Hepatocyte (in vitro differentiated cells): ENCODE measurements around the gene SYT7. TPM values are rescaled to one million over a fixed set of nuclear protein-coding genes. Genes with fewer than 3 reads are reported as not detected.

Experiments
- DNase-seq: peaks from one replicate; pipeline ENCODE4 v3.0.0-alpha.2; 2016; ENCODE audit warnings: low spot score
- H2AFZ ChIP-seq: fragments of 200-600 bp; sonication (generic); 2 replicates; pipeline ENCODE4 v1.6.0; 2016; ENCODE audit warnings: antibody characterized with exemption, mild to moderate bottlenecking
- H3K27ac ChIP-seq: fragments of 200-600 bp; sonication (generic); 2 replicates; pipeline ENCODE4 v1.5.1; 2016; ENCODE audit warnings: mild to moderate bottlenecking
- H3K27me3 ChIP-seq: fragments of 200-600 bp; sonication (generic); 2 replicates; pipeline ENCODE4 v1.6.1; 2016
- H3K36me3 ChIP-seq: fragments of 200-600 bp; sonication (generic); replicated peaks from 2 replicates; pipeline ENCODE4 v1.5.1; 2016; ENCODE audit warnings: low read depth; ENCODE audit not compliant: insufficient read depth
- H3K4me1 ChIP-seq: fragments of 200-600 bp; sonication (generic); 2 replicates; pipeline ENCODE4 v1.5.1; 2016; ENCODE audit warnings: mild to moderate bottlenecking, moderate library complexity; ENCODE audit not compliant: insufficient read depth
- H3K4me2 ChIP-seq: fragments of 200-600 bp; sonication (generic); 2 replicates; pipeline ENCODE4 v1.6.0; 2016
- H3K4me3 ChIP-seq: fragments of 200-600 bp; sonication (generic); 2 replicates; pipeline ENCODE4 v1.5.1; 2016; ENCODE audit warnings: mild to moderate bottlenecking
- H3K79me2 ChIP-seq: fragments of 200-600 bp; sonication (generic); 2 replicates; pipeline ENCODE4 v1.6.0; 2017; ENCODE audit warnings: mild to moderate bottlenecking
- H3K9me2 ChIP-seq: fragments of 200-600 bp; sonication (generic); replicated peaks from 2 replicates; pipeline ENCODE4 v1.6.0; 2017; ENCODE audit warnings: mild to moderate bottlenecking; ENCODE audit not compliant: insufficient read depth
- H3K9me3 ChIP-seq: fragments of 200-600 bp; sonication (generic); 2 replicates; pipeline ENCODE4 v1.5.1; 2016; ENCODE audit warnings: low read depth, mild to moderate bottlenecking
- H4K20me1 ChIP-seq: fragments of 200-600 bp; sonication (generic); 2 replicates; pipeline ENCODE4 v1.6.0; 2016; ENCODE audit warnings: mild to moderate bottlenecking; ENCODE audit not compliant: insufficient read depth, poor library complexity, severe bottlenecking
- EZH2 ChIP-seq: fragments of 200-600 bp; sonication (generic); IDR thresholded peaks from 2 replicates; pipeline ENCODE4 v1.6.1; 2016; ENCODE audit warnings: antibody characterized with exemption, mild to moderate bottlenecking, borderline replicate concordance
- EZH2phosphoT487 ChIP-seq: fragments of 200-600 bp; sonication (generic); IDR thresholded peaks from one replicate; pipeline ENCODE4 v1.6.1; 2018; ENCODE audit warnings: antibody characterized with exemption, mild to moderate bottlenecking, low read depth, moderate library complexity; ENCODE audit not compliant: unreplicated experiment, severe bottlenecking
- WGBS: methylation state at CpG from one replicate; pipeline ENCODE4 v1.1.6; 2016; ENCODE audit warnings: low lambda C conversion rate; ENCODE audit errors: missing lambda C conversion rate; 5-methylcytosine and 5-hydroxymethylcytosine counted together
- polyA plus RNA-seq: library from polyadenylated mRNA; unstranded; fragments of >200 nt; fragmentation: Nextera tagmentation; extraction: Ambion mirVana; gene quantifications from 2 replicates; pipeline ENCODE4 v1.2.1, GENCODE V29; 2016
- total RNA-seq: library from RNA; depleted of rRNA; stranded (reverse); fragments of >200 nt; gene quantifications from 2 replicates; pipeline ENCODE4 v1.2.3, GENCODE V29; 2014
- TF ChIP-seq, protein P1 (sequence below): fragments of 200-600 bp; sonication (generic); IDR thresholded peaks from 2 replicates; pipeline ENCODE4 v1.5.1; 2016; ENCODE audit warnings: antibody characterized with exemption, mild to moderate bottlenecking; ENCODE audit not compliant: poor library complexity

Gene SYT7, protein sequence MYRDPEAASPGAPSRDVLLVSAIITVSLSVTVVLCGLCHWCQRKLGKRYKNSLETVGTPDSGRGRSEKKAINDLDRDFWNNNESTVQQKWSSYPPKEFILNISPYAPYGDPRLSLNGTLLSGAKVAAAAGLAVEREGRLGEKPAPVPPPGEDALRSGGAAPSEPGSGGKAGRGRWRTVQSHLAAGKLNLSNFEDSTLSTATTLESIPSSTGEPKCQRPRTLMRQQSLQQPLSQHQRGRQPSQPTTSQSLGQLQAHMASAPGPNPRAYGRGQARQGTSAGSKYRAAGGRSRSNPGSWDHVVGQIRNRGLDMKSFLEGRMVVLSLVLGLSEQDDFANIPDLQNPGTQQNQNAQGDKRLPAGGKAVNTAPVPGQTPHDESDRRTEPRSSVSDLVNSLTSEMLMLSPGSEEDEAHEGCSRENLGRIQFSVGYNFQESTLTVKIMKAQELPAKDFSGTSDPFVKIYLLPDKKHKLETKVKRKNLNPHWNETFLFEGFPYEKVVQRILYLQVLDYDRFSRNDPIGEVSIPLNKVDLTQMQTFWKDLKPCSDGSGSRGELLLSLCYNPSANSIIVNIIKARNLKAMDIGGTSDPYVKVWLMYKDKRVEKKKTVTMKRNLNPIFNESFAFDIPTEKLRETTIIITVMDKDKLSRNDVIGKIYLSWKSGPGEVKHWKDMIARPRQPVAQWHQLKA
- 13.5 and 15.5 TPM in 2 replicates for total RNA-seq
- polyA plus RNA-seq: 8.7 and 11.3 TPM in 2 replicates

DNA sequence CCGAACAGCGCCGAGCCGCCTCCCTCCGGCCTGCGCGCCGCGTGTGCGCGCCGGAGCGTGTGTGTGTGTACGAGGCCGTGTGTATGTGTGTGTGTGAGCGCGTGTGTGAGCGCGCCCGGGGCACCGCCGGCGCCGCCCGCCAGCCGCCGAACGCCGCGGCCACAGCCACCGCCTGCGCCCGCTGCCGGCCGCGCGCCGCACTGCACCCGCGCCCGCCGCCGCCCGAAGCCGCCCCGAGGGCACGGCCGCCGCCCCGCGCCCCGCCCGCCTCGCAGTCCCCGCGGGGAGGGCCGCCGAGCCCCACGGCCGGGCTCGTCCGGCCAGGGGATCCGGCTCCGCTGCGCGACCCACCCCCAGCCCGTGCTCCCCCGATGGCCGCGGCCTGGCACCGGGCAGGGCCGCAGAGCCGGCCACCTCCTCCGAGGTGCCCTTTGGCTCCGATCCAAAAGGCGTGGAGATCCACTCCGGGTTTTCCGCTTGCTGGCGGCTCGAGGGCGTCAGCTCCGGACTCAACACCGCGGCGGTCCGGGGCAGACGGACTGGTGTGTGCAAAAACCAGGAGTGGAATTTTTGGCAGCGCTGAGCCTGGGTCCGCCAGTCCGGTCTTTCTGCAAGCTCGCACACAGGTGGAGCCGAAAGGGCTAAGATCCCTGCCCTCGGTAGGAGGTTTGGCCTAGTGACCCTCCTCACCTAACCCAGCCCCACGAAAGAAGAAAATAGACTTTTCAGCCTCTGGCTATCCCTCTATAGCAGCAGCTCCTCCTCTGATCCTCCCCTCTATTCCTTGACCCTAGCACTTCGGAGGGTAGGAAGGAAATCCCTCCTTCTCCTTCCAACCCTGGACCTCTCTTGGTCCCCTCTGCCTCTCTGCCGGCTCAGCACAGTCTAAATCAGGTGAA is at the start of gene SYT7:
Gene SYT7 (minus strand): TSS at position 47 of the 899 bp plus-strand sequence. CDS start 256 bp downstream, outside the sequence.
- WGBS: 5% methylated on average over 23 of the region's 96 CpGs
- Histone ChIP-seq H3K9me2 (no peaks in the 10 kb centered on the region), H3K4me1 (peaks cover 8% of the 10 kb centered on the region), H4K20me1 (no peaks in the 10 kb centered on the region), H3K4me2 (peak within 1 kb of the TSS; percentile 93), H3K9me3 (no peaks in the 10 kb centered on the region), H3K79me2 (no peaks in the 10 kb centered on the region), H3K27ac (peak within 1 kb of the TSS; percentile 79), H3K27me3 (peaks cover 18% of the 10 kb centered on the region), H2AFZ (no peak within 1 kb of the TSS), H3K4me3 (peak within 1 kb of the TSS; percentile 34), H3K36me3 (no peaks in the 10 kb centered on the region)
- TF ChIP-seq EZH2 (no peak), EZH2phosphoT487 (no peak)
- TF ChIP-seq, protein P1, sequence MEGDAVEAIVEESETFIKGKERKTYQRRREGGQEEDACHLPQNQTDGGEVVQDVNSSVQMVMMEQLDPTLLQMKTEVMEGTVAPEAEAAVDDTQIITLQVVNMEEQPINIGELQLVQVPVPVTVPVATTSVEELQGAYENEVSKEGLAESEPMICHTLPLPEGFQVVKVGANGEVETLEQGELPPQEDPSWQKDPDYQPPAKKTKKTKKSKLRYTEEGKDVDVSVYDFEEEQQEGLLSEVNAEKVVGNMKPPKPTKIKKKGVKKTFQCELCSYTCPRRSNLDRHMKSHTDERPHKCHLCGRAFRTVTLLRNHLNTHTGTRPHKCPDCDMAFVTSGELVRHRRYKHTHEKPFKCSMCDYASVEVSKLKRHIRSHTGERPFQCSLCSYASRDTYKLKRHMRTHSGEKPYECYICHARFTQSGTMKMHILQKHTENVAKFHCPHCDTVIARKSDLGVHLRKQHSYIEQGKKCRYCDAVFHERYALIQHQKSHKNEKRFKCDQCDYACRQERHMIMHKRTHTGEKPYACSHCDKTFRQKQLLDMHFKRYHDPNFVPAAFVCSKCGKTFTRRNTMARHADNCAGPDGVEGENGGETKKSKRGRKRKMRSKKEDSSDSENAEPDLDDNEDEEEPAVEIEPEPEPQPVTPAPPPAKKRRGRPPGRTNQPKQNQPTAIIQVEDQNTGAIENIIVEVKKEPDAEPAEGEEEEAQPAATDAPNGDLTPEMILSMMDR: no peak
- peak; percentile 96 for DNase-seq

DNA sequence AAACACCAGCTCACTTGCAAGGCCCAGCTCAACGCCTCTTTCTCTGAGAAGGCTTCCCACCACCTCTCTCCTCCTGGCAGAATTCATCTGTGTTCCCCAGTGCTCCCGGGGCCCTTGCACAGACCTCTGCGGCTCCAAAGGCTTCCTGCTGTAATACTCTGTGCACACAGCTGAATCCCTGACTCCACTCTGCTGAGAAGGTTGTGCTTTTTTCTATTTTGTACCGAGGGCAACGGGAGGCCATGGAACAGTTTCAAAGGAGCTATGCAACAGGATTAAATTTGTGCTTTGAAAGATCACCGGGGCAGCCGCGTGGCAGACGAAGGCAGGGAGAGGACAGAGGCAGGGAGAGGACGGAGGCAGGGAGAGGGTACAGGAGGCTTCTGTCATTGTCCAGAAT is 49.2 kb upstream of the SYT7 start:
- no peaks in the 10 kb centered on the region for H3K27me3 ChIP-seq
- 49% methylated on average over 10 of the region's 10 CpGs for WGBS
- no peak overlapping the region for H3K27ac ChIP-seq
- no peaks in the 10 kb centered on the region for H3K9me3 ChIP-seq
- no peak overlapping the region for H3K4me2 ChIP-seq
- no peaks in the 10 kb centered on the region for H3K9me2 ChIP-seq
- no peak for TF ChIP-seq EZH2phosphoT487
- TF ChIP-seq, protein P1: no peak
- TF ChIP-seq EZH2: no peak
- no peaks in the 10 kb centered on the region for H3K79me2 ChIP-seq
- H3K4me3 ChIP-seq: no peak overlapping the region
- no peaks in the 10 kb centered on the region for H3K36me3 ChIP-seq
- DNase-seq: no peak
- peaks cover 30% of the 10 kb centered on the region for H3K4me1 ChIP-seq
- H4K20me1 ChIP-seq: no peaks in the 10 kb centered on the region
- no peak overlapping the region for H2AFZ ChIP-seq

DNA sequence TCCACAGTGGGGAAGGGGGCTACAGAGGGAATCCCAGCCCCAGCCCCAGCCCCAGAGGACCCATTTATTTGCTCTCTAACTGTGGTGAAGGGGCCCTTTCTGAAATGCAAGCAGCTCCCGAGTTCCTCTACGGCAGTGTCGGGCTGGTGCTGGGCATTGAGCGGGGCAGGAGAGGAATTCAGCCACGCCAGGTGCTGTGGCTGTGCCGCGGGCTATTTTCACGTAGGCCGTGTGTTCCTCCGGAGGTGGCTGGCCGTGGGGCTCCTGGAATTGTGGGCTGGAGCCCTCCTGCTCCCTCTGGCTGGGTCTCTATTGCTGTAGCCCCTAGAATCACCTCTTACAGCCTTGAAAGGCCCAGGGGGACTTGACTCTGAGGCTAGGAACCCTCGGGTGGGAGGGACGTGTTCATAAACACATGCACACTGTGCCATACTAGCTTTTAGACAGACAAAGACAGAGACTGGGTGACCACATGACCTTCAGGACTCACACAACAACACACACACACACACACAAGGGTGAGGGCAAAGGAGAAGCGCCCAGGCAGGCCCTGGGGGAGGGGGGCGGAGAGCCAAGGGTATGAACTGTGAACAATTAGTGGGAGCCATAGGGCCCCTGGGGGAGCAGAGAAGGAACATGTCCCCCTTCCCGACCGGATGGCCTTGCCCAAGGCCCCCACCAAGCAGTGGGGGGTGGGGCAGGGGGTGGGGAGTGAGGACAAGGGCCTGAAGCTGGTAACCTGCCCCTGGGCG is 48.4 kb upstream of the SYT7 start:
- H2AFZ ChIP-seq: no peak overlapping the region
- no peaks in the 10 kb centered on the region for H3K9me3 ChIP-seq
- TF ChIP-seq, protein P1: no peak
- TF ChIP-seq EZH2: no peak
- no peak for TF ChIP-seq EZH2phosphoT487
- H3K4me2 ChIP-seq: no peak overlapping the region
- H4K20me1 ChIP-seq: no peaks in the 10 kb centered on the region
- peaks cover 30% of the 10 kb centered on the region for H3K4me1 ChIP-seq
- no peak overlapping the region for H3K27ac ChIP-seq
- no peaks in the 10 kb centered on the region for H3K36me3 ChIP-seq
- H3K27me3 ChIP-seq: no peaks in the 10 kb centered on the region
- no peak for DNase-seq
- H3K79me2 ChIP-seq: no peaks in the 10 kb centered on the region
- no peaks in the 10 kb centered on the region for H3K9me2 ChIP-seq
- 86% methylated on average over 16 of the region's 18 CpGs for WGBS
- no peak overlapping the region for H3K4me3 ChIP-seq
